ENCODE results near the gene COL17A1.

GRCh38 chr10:104046651-104047050 lies 39.0 kb downstream of the COL17A1 start:
- TF ChIP-seq EP300 (IDR thresholded peaks at IDR 0.05) (no peak), CTCF (IDR thresholded peaks at IDR 0.05) (no peak), POLR2A (IDR thresholded peaks at IDR 0.05; ENCODE audit: low read depth) (no peak), POLR2AphosphoS5 (IDR thresholded peaks at IDR 0.05) (no peak)

All from esophagus muscularis mucosa (tissue), 4 donors.